WTC11 (cell line): ENCODE data around the gene CLSTN2. TPM values are rescaled to one million over a fixed set of nuclear protein-coding genes. Genes with fewer than 3 reads are reported as not detected.

Experiments used
- ATAC-seq: fragments of 200-7000 bp; cut with Tn5 transposase; 2 replicates; pipeline ENCODE4 v1.10.0; 2021; ENCODE audit warnings: mild to moderate bottlenecking, moderate library complexity
- CTCF ChIA-PET: fragments of 300-600 bp; sonication (Branson Sonifier 250); formaldehyde crosslinking; loops from one replicate; lab custom pipeline; 2021; ENCODE audit warnings: antibody characterized with exemption; lab: Charles Lee
- POLR2A ChIA-PET: fragments of 350-600 bp; sonication (Branson Sonifier 250); formaldehyde crosslinking; loops from one replicate; lab custom pipeline; 2021; ENCODE audit warnings: antibody characterized with exemption; lab: Charles Lee
- DNase-seq: peaks from one replicate; pipeline ENCODE4 v3.0.0; 2021; ENCODE audit warnings: low spot score
- H3K27ac Mint-ChIP-seq: 2 replicates; pipeline ENCODE4 v1.8.0; 2021; ENCODE audit warnings: mixed read lengths
- H3K27me3 Mint-ChIP-seq: 2 replicates; pipeline ENCODE4 v1.8.0; 2021; ENCODE audit warnings: low read depth, mild to moderate bottlenecking, moderate library complexity, mixed read lengths
- H3K36me3 Mint-ChIP-seq: 2 replicates; pipeline ENCODE4 v1.8.0; 2021; ENCODE audit warnings: mixed read lengths
- H3K4me1 Mint-ChIP-seq: 2 replicates; pipeline ENCODE4 v1.8.0; 2022; ENCODE audit warnings: mixed read lengths
- H3K4me3 Mint-ChIP-seq: 2 replicates; pipeline ENCODE4 v1.8.0; 2021; ENCODE audit warnings: mild to moderate bottlenecking, moderate library complexity, mixed read lengths
- H3K9me3 Mint-ChIP-seq: 2 replicates; pipeline ENCODE4 v1.8.0; 2021; ENCODE audit warnings: mixed read lengths
- ARID4B ChIP-seq: sonication (generic); formaldehyde crosslinking; IDR thresholded peaks from 2 replicates; pipeline ENCODE4 v1.8.0; 2023; ENCODE audit warnings: missing genetic modification reagents, mild to moderate bottlenecking, borderline replicate concordance
- CREM ChIP-seq: sonication (generic); formaldehyde crosslinking; IDR thresholded peaks from 2 replicates; pipeline ENCODE4 v1.8.1; 2022; ENCODE audit warnings: mild to moderate bottlenecking, missing genetic modification reagents, moderate library complexity
- CTCF ChIP-seq: fragments of 200-600 bp; IDR thresholded peaks from 2 replicates; pipeline ENCODE4 v1.8.0; 2022; ENCODE audit warnings: antibody characterized with exemption
- ELF4 ChIP-seq: sonication (generic); formaldehyde crosslinking; IDR thresholded peaks from 2 replicates; pipeline ENCODE4 v1.8.1; 2022; ENCODE audit warnings: low read depth, mild to moderate bottlenecking, moderate library complexity, missing genetic modification reagents
- ERG ChIP-seq: fragments of 250-450 bp; sonication (Bioruptor Pico); IDR thresholded peaks from 2 replicates; pipeline ENCODE4 v1.8.0; 2021; ENCODE audit warnings: mild to moderate bottlenecking
- ETV6 ChIP-seq: sonication (generic); formaldehyde crosslinking; IDR thresholded peaks from 2 replicates; pipeline ENCODE4 v1.8.1; 2022; ENCODE audit warnings: mild to moderate bottlenecking, missing genetic modification reagents
- FOXP1 ChIP-seq: sonication (generic); formaldehyde crosslinking; IDR thresholded peaks from 2 replicates; pipeline ENCODE4 v1.8.0; 2022; ENCODE audit warnings: missing genetic modification reagents, mild to moderate bottlenecking, moderate library complexity, borderline replicate concordance
- GRHL2 ChIP-seq: fragments of 250-450 bp; sonication (Bioruptor Pico); IDR thresholded peaks from 2 replicates; pipeline ENCODE4 v1.8.0; 2022; ENCODE audit warnings: mild to moderate bottlenecking, moderate library complexity; ENCODE audit not compliant: insufficient replicate concordance, severe bottlenecking
- MAX ChIP-seq: sonication (generic); formaldehyde crosslinking; IDR thresholded peaks from 2 replicates; pipeline ENCODE4 v1.8.0; 2022; ENCODE audit warnings: mild to moderate bottlenecking, missing genetic modification reagents
- MLX ChIP-seq: sonication (generic); formaldehyde crosslinking; IDR thresholded peaks from 2 replicates; pipeline ENCODE4 v1.8.1; 2023; ENCODE audit warnings: mild to moderate bottlenecking, missing genetic modification reagents, moderate library complexity
- MYBL2 ChIP-seq: sonication (generic); formaldehyde crosslinking; IDR thresholded peaks from 2 replicates; pipeline ENCODE4 v1.8.1; 2023; ENCODE audit warnings: mild to moderate bottlenecking, moderate library complexity, missing genetic modification reagents
- NR2C2 ChIP-seq: sonication (generic); formaldehyde crosslinking; IDR thresholded peaks from 2 replicates; pipeline ENCODE4 v1.8.0; 2022; ENCODE audit warnings: mild to moderate bottlenecking, missing genetic modification reagents
- PREB ChIP-seq: sonication (generic); formaldehyde crosslinking; IDR thresholded peaks from 2 replicates; pipeline ENCODE4 v1.8.1; 2022; ENCODE audit warnings: mild to moderate bottlenecking, missing genetic modification reagents, moderate library complexity, borderline replicate concordance
- RORB ChIP-seq: fragments of 250-450 bp; sonication (Bioruptor Pico); IDR thresholded peaks from 2 replicates; pipeline ENCODE4 v1.9.0; 2021; ENCODE audit warnings: mild to moderate bottlenecking
- STAT6 ChIP-seq: sonication (generic); formaldehyde crosslinking; conservative IDR thresholded peaks from 2 replicates; pipeline ENCODE4 v1.8.1; 2023; ENCODE audit warnings: mild to moderate bottlenecking, low read depth, missing genetic modification reagents, moderate library complexity
- TCF7 ChIP-seq: sonication (generic); formaldehyde crosslinking; IDR thresholded peaks from 2 replicates; pipeline ENCODE4 v1.8.0; 2022; ENCODE audit warnings: mild to moderate bottlenecking, low read depth, missing genetic modification reagents, moderate library complexity
- TEAD1 ChIP-seq: sonication (generic); formaldehyde crosslinking; IDR thresholded peaks from 2 replicates; pipeline ENCODE4 v1.8.0; 2022; ENCODE audit warnings: mild to moderate bottlenecking, missing genetic modification reagents
- ZBTB21 ChIP-seq: sonication (generic); formaldehyde crosslinking; IDR thresholded peaks from 2 replicates; pipeline ENCODE4 v1.8.1; 2023; ENCODE audit warnings: mild to moderate bottlenecking, missing genetic modification reagents, borderline replicate concordance
- ZNF121 ChIP-seq: sonication (generic); formaldehyde crosslinking; IDR thresholded peaks from 2 replicates; pipeline ENCODE4 v1.8.0; 2023; ENCODE audit warnings: missing genetic modification reagents
- ZNF263 ChIP-seq: sonication (generic); formaldehyde crosslinking; IDR thresholded peaks from 2 replicates; pipeline ENCODE4 v1.8.1; 2022; ENCODE audit warnings: low read depth, mild to moderate bottlenecking, moderate library complexity, missing genetic modification reagents
- ZNF317 ChIP-seq: sonication (generic); formaldehyde crosslinking; IDR thresholded peaks from 2 replicates; pipeline ENCODE4 v1.8.1; 2023; ENCODE audit warnings: low read depth, mild to moderate bottlenecking, moderate library complexity, missing genetic modification reagents, borderline replicate concordance
- ZNF396 ChIP-seq: fragments of 250-450 bp; sonication (Bioruptor Pico); IDR thresholded peaks from 2 replicates; pipeline ENCODE4 v1.8.0; 2021; ENCODE audit warnings: mild to moderate bottlenecking, moderate library complexity, borderline replicate concordance
- ZNF423 ChIP-seq: fragments of 250-450 bp; sonication (Bioruptor Pico); IDR thresholded peaks from 2 replicates; pipeline ENCODE4 v2.1.2; 2022; ENCODE audit warnings: mild to moderate bottlenecking, moderate library complexity
- ZNF671 ChIP-seq: fragments of 250-450 bp; sonication (Bioruptor Pico); IDR thresholded peaks from 2 replicates; pipeline ENCODE4 v1.8.0; 2021; ENCODE audit warnings: mild to moderate bottlenecking
- total RNA-seq: library from RNA; stranded (reverse); gene quantifications from 3 replicates; pipeline ENCODE4 v1.2.3, GENCODE V29; 2021

The CLSTN2 gene
- total RNA-seq, 1 experiment from 2014 or later = 0.35 TPM

GRCh38 chr3:140243575-140243974, 308.6 kb downstream of the CLSTN2 start (continued):
- no peak for TF ChIP-seq ZNF317 (CRISPR knock-in tag)
- no peak for TF ChIP-seq ZNF423 (CRISPR knock-in tag)
- TF ChIP-seq RORB (CRISPR knock-in tag) = no peak
- no peak for TF ChIP-seq CREM (CRISPR knock-in tag)
- TF ChIP-seq MLX (CRISPR knock-in tag) = no peak
- TF ChIP-seq PREB (CRISPR knock-in tag) = no peak
- no peak for TF ChIP-seq TEAD1 (CRISPR knock-in tag)
- TF ChIP-seq ERG (CRISPR knock-in tag) = no peak
- TF ChIP-seq MYBL2 (CRISPR knock-in tag) = no peak
- no peak for TF ChIP-seq ZNF671 (CRISPR knock-in tag)

GRCh38 chr3:140244893-140245292, 309.9 kb downstream of the CLSTN2 start:
- no peak for DNase-seq
- no peak for ATAC-seq
- no peaks in the 10 kb centered on the region for H3K27me3 Mint-ChIP-seq
- no peak overlapping the region for H3K27ac Mint-ChIP-seq
- ChIA-PET CTCF (no interaction called here), POLR2A (no interaction called here)
- no peak overlapping the region for H3K4me3 Mint-ChIP-seq
- H3K36me3 Mint-ChIP-seq = no peaks in the 10 kb centered on the region
- peaks cover 16% of the 10 kb centered on the region for H3K4me1 Mint-ChIP-seq
- H3K9me3 Mint-ChIP-seq = no peaks in the 10 kb centered on the region
- TF ChIP-seq NR2C2 = no peak
- TF ChIP-seq PREB (CRISPR knock-in tag) = no peak
- no peak for TF ChIP-seq TCF7 (CRISPR knock-in tag)
- TF ChIP-seq FOXP1 = no peak
- TF ChIP-seq MYBL2 (CRISPR knock-in tag) = no peak
- TF ChIP-seq ETV6 (CRISPR knock-in tag) = no peak
- no peak for TF ChIP-seq GRHL2 (CRISPR knock-in tag)
- no peak for TF ChIP-seq ELF4 (CRISPR knock-in tag)
- TF ChIP-seq ZBTB21 (CRISPR knock-in tag) = no peak
- TF ChIP-seq ZNF396 (CRISPR knock-in tag) = no peak
- TF ChIP-seq STAT6 (CRISPR knock-in tag) = no peak
- no peak for TF ChIP-seq ARID4B (CRISPR knock-in tag)
- TF ChIP-seq ZNF121 (CRISPR knock-in tag) = no peak
- no peak for TF ChIP-seq ZNF263 (CRISPR knock-in tag)
- TF ChIP-seq CTCF = no peak
- no peak for TF ChIP-seq MAX (CRISPR knock-in tag)
